A549 (cell line): Measurements from ENCODE around the gene POR. TPM values are rescaled to one million over a fixed set of nuclear protein-coding genes. Genes with fewer than 3 reads are reported as not detected.
"Not testable (repeated sequence)": the region's sequence is repeated elsewhere in the genome, so short reads cannot be mapped to it uniquely, and the experiment has no call there.

Source experiments
- ATAC-seq, 2 experiments: fragments of 200-7000 bp in 1 of 2; fragments of >200 bp in 1 of 2; cut with Nextera tagmentation in 1 of 2; cut with Tn5 transposase in 1 of 2; 3 replicates each; pipeline versions ENCODE4 v1.8.0 to v1.9.1; 2018 to 2020; ENCODE audit warnings: mild to moderate bottlenecking in 1 of 2, moderate library complexity in 1 of 2
- CTCF ChIA-PET: fragments of 300-600 bp; sonication (Branson Sonifier 250); formaldehyde crosslinking; extraction: SDS; loops from one replicate; lab custom pipeline; 2021; ENCODE audit warnings: antibody characterized with exemption, inconsistent platforms; lab: Yijun Ruan, JAX
- POLR2A ChIA-PET: fragments of 350-600 bp; formaldehyde crosslinking; extraction: SDS; loops from one replicate; lab custom pipeline; 2021; ENCODE audit warnings: antibody characterized with exemption, inconsistent platforms; lab: Yijun Ruan, JAX
- DNase-seq, 2 experiments: peaks; one replicate each; pipeline versions ENCODE4 v3.0.0 to v3.0.0-alpha.2; 2011 to 2016; ENCODE audit warnings: low read depth in 1 of 2, low spot score in 1 of 2
- FAIRE-seq: peaks from 2 replicates; lab custom pipeline; 2011; peaks lifted over from hg19 to GRCh38; lab: Jason Lieb, UNC
- H3K27ac ChIP-seq, 2 experiments: fragments of >200 bp; sonication (Bioruptor Twin); formaldehyde crosslinking; 3 replicates each; pipeline ENCODE4 v1.5.1; 2016 to 2017
- H3K4me1 ChIP-seq: fragments of >200 bp; sonication (Bioruptor Twin); formaldehyde crosslinking; 3 replicates; pipeline ENCODE4 v1.6.1; 2016
- H3K4me2 ChIP-seq: fragments of >200 bp; sonication (Bioruptor Twin); formaldehyde crosslinking; 3 replicates; pipeline ENCODE4 v1.6.1; 2016
- H3K4me3 ChIP-seq: fragments of >200 bp; sonication (Bioruptor Twin); formaldehyde crosslinking; 3 replicates; pipeline ENCODE4 v1.5.1; 2016
- H3K9me3 ChIP-seq: fragments of >200 bp; sonication (Bioruptor Twin); formaldehyde crosslinking; 3 replicates; pipeline ENCODE4 v1.6.1; 2016
- BCL3 ChIP-seq: fragments of >200 bp; sonication (Bioruptor Twin); formaldehyde crosslinking; IDR thresholded peaks from 3 replicates; pipeline ENCODE4 v1.6.1; 2016
- BHLHE40 ChIP-seq: IDR thresholded peaks from 2 replicates; pipeline ENCODE4 v1.6.1; 2012; ENCODE audit warnings: low read depth, low read length, inconsistent platforms
- CEBPB ChIP-seq, 2 experiments: fragments of >200 bp in 1 of 2; sonication (Bioruptor Twin) in 1 of 2; formaldehyde crosslinking in 1 of 2; IDR thresholded peaks; 2 replicates each; pipeline ENCODE4 v1.6.1; 2012 to 2016
- EHMT2 ChIP-seq: fragments of 200-600 bp; sonication (generic); IDR thresholded peaks from 2 replicates; pipeline ENCODE4 v1.6.1; 2016; ENCODE audit warnings: antibody characterized with exemption, low read depth, mild to moderate bottlenecking, moderate library complexity
- ESRRA ChIP-seq: fragments of 150-350 bp; IDR thresholded peaks from 2 replicates; pipeline ENCODE4 v1.6.1; 2014; ENCODE audit warnings: mild to moderate bottlenecking, low read length, borderline replicate concordance
- FOSB ChIP-seq: fragments of 250-450 bp; sonication (Bioruptor Pico); IDR thresholded peaks from 2 replicates; pipeline ENCODE4 v1.5.0; 2020; ENCODE audit warnings: mild to moderate bottlenecking, moderate library complexity
- JUN ChIP-seq, 2 experiments: fragments of >200 bp; sonication (Bioruptor Twin); formaldehyde crosslinking; IDR thresholded peaks; 2 replicates in 1 of 2; 3 replicates in 1 of 2; pipeline ENCODE4 v1.6.1; 2016 to 2017
- MAFK ChIP-seq: fragments of 450-650 bp; IDR thresholded peaks from 2 replicates; pipeline ENCODE4 v1.6.1; 2014; ENCODE audit not compliant: partially characterized antibody
- PBX3 ChIP-seq: IDR thresholded peaks from 2 replicates; pipeline ENCODE4 v1.6.1; 2012
- RAD21 ChIP-seq, 2 experiments: fragments of >200 bp in 1 of 2; sonication (Bioruptor Twin) in 1 of 2; formaldehyde crosslinking in 1 of 2; IDR thresholded peaks in 1 of 2; conservative IDR thresholded peaks in 1 of 2; 2 replicates in 1 of 2; 3 replicates in 1 of 2; pipeline ENCODE4 v1.6.1; 2012 to 2018; ENCODE audit warnings: inconsistent platforms in 1 of 2
- RFX5 ChIP-seq: fragments of 450-650 bp; IDR thresholded peaks from 2 replicates; pipeline ENCODE4 v1.7.1; 2014; ENCODE audit warnings: antibody characterized with exemption, mild to moderate bottlenecking, moderate library complexity
- RNF2 ChIP-seq: fragments of 200-600 bp; sonication (generic); IDR thresholded peaks from 2 replicates; pipeline ENCODE4 v1.6.1; 2016; ENCODE audit warnings: low read depth, mild to moderate bottlenecking, antibody characterized with exemption, moderate library complexity, borderline replicate concordance
- SMC3 ChIP-seq: fragments of >200 bp; sonication (Bioruptor Twin); formaldehyde crosslinking; IDR thresholded peaks from 3 replicates; pipeline ENCODE4 v1.6.1; 2018; ENCODE audit warnings: inconsistent platforms
- TP53 ChIP-seq: fragments of 250-450 bp; sonication (Bioruptor Pico); IDR thresholded peaks from 2 replicates; pipeline ENCODE4 v1.5.0; 2021; ENCODE audit warnings: mild to moderate bottlenecking, moderate library complexity
- WGBS: methylation state at CpG from one replicate; pipeline ENCODE4 v1.1.6; 2017; ENCODE audit errors: missing lambda C conversion rate; 5-methylcytosine and 5-hydroxymethylcytosine counted together
- polyA plus RNA-seq, 4 experiments: library from polyadenylated mRNA; depleted of rRNA in 3 of 4; stranded (reverse); fragments of >200 nt; fragmentation: RNase III in 1 of 4; extraction: RNeasy Plus Mini Kit Qiagen cat#74134 plus additional on column Dnase treatment in 1 of 4; gene quantifications; 2 replicates in 3 of 4; 3 replicates in 1 of 4; pipeline ENCODE4 v1.2.3, GENCODE V29; 2011 to 2017
- small RNA-seq, 6 experiments: library from RNA; depleted of rRNA; stranded (forward); fragments of <200 nt; gene quantifications; one replicate each; pipeline ENCODE3, GENCODE V24; 2012

Gene POR
- polyA plus RNA-seq, 2 of the 4 experiments (the other 2 are of a cell fraction): 71.1 to 109 TPM

- H3K4me3 ChIP-seq, H3K27ac ChIP-seq, POLR2A ChIA-PET, H3K9me3 ChIP-seq, FAIRE-seq, ATAC-seq, H3K4me1 ChIP-seq, DNase-seq, H3K4me2 ChIP-seq: not testable (repeated sequence)
- CTCF ChIA-PET: interaction anchor here (0.7 to 1.4 kb wide), 3 partner anchors 8 to 27 kb away, joined by 3 to 6 read pairs (median 3); no protein-coding TSS in a partner anchor
- peak in 1 of 2 experiments; percentile 32; a peak in 2 of 5 replicates for TF ChIP-seq RAD21 (conservative IDR thresholded peaks at IDR 0.05 in 1 of 2, IDR thresholded peaks at IDR 0.05 in 1 of 2)
- 92% methylated on average over 7 of the region's 7 CpGs for WGBS
These were observed 114.7 kb downstream of the POR start for GRCh38 chr7:76029682-76030081.

- ATAC-seq (no peak), DNase-seq (no peak), FAIRE-seq (no peak)
- Histone ChIP-seq H3K4me3 (no peak overlapping the region), H3K9me3 (no peaks in the 10 kb centered on the region), H3K27ac (no peak overlapping the region), H3K4me2 (no peak overlapping the region), H3K4me1 (no peaks in the 10 kb centered on the region)
- TF ChIP-seq SMC3 (no peak), ESRRA (no peak), MAFK (no peak), PBX3 (no peak), CEBPB (IDR thresholded peaks at IDR 0.05) (no peak), JUN (IDR thresholded peaks at IDR 0.05) (no peak), TP53 (no peak), BCL3 (no peak), RFX5 (no peak), FOSB (no peak), RNF2 (no peak), BHLHE40 (no peak), EHMT2 (no peak)
- 100% methylated on average over 1 of the region's 1 CpG for WGBS
- ChIA-PET CTCF (interaction anchor here (0.6 to 2.3 kb wide), 2 partner anchors 11 to 77 kb away, joined by 3 to 7 read pairs; no protein-coding TSS in a partner anchor), POLR2A (no interaction called here)
These were observed 117.0 kb downstream of the POR start for GRCh38 chr7:76031964-76032363.

Small RNAs within 50 kb of the gene (small RNA-seq; reads per million reads assigned to genes)
- 0 to 60.2 (median 3.0) reads per million in 6 experiments for gene SNORA14A

Other genes with a start within 250 kb of the POR start
- 33.4 and 39.0 TPM in 2 replicates for gene HIP1, start 176.2 kb upstream of the POR start, polyA plus RNA-seq (2011; rRNA removed)
- 17.3 to 19.6 TPM (median 19.0 TPM) in 3 replicates for gene HIP1, start 176.2 kb upstream of the POR start, polyA plus RNA-seq (2017; fragmentation: RNase III; extraction: RNeasy Plus Mini Kit Qiagen cat#74134 plus additional on column Dnase treatment)
- gene CCL26, start 142.9 kb upstream of the POR start, polyA plus RNA-seq (2011; rRNA removed): 2.5 and 2.7 TPM in 2 replicates
- gene CCL26, start 142.9 kb upstream of the POR start, polyA plus RNA-seq (2017; fragmentation: RNase III; extraction: RNeasy Plus Mini Kit Qiagen cat#74134 plus additional on column Dnase treatment): 11.6 to 16.3 TPM (median 13.6 TPM) in 3 replicates
- 0.14 and 0.32 TPM in 2 replicates for gene CCL24, start 101.3 kb upstream of the POR start, polyA plus RNA-seq (2011; rRNA removed)
- gene CCL24, start 101.3 kb upstream of the POR start, polyA plus RNA-seq (2017; fragmentation: RNase III; extraction: RNeasy Plus Mini Kit Qiagen cat#74134 plus additional on column Dnase treatment): not detected in 3 replicates
- 61.3 and 65.2 TPM in 2 replicates for gene RHBDD2, start 36.1 kb upstream of the POR start, polyA plus RNA-seq (2011; rRNA removed)
- gene RHBDD2, start 36.1 kb upstream of the POR start, polyA plus RNA-seq (2017; fragmentation: RNase III; extraction: RNeasy Plus Mini Kit Qiagen cat#74134 plus additional on column Dnase treatment): 50.3 to 62.0 TPM (median 59.8 TPM) in 3 replicates
- gene TMEM120A, start 79.4 kb downstream of the POR start, polyA plus RNA-seq (2011; rRNA removed): 53.8 and 77.6 TPM in 2 replicates
- gene TMEM120A, start 79.4 kb downstream of the POR start, polyA plus RNA-seq (2017; fragmentation: RNase III; extraction: RNeasy Plus Mini Kit Qiagen cat#74134 plus additional on column Dnase treatment): 35.1 to 48.0 TPM (median 46.0 TPM) in 3 replicates
- gene STYXL1, start 132.8 kb downstream of the POR start, polyA plus RNA-seq (2011; rRNA removed): 73.8 and 76.8 TPM in 2 replicates
- gene STYXL1, start 132.8 kb downstream of the POR start, polyA plus RNA-seq (2017; fragmentation: RNase III; extraction: RNeasy Plus Mini Kit Qiagen cat#74134 plus additional on column Dnase treatment): 36.0 to 39.9 TPM (median 39.1 TPM) in 3 replicates
- 164 and 190 TPM in 2 replicates for gene MDH2, start 133.0 kb downstream of the POR start, polyA plus RNA-seq (2011; rRNA removed)
- 223 to 236 TPM (median 226 TPM) in 3 replicates for gene MDH2, start 133.0 kb downstream of the POR start, polyA plus RNA-seq (2017; fragmentation: RNase III; extraction: RNeasy Plus Mini Kit Qiagen cat#74134 plus additional on column Dnase treatment)